G401.6 (cell line): ENCODE data around the gene RPL22.

ENCODE experiments used
- FAIRE-seq: peaks from 2 replicates; lab custom pipeline; 2012; peaks lifted over from hg19 to GRCh38; lab: Jason Lieb, UNC

RPL22 gene

DNA sequence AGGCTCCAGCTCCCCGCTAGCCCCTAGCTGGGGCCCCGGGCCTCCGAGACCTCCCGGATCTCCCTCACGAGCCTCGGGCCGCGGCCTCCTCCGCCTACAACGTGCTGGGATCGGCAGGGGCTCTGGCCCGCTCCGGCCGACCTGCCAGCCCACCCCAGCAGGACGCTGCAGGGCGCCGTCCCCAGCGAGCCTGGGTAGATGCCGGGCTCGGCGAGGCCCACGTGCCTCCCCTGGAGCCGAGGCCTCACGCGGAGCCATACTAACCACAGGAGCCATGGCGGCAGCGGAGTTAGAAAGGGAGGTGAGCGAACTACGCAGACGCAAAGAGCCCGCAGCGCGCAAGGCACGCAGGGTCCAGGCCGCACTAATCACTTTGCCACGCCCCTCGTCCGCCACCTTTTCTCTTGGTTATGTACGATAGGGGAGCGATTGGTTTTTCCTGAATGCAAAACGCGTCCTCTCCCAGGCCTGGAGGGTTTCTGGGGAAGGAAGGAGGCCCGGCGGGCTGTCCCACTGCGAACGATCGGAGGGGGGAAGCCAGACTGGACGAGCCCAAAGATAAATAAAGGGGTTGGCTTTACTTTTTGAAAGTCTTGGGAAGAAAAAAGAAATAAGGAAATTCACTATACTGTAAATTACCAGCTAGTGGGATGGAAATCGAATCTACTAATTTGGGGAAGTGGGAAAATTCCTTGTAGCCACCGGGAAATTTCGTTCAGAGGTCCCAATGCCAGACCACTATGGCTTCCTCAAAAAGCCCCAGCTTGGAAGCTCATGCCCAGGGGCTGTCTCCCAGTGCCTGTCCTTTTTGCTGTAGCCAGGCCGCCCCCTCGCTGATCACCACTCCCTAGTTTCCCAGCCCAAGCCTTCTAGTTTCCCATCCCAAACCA, at the start of gene RPL22:
Gene RPL22, minus strand, starts transcription at position 298 of the 890 bp plus-strand sequence. Its CDS starts 22 bp downstream, at position 276.
- FAIRE-seq = peak; percentile 97

DNA sequence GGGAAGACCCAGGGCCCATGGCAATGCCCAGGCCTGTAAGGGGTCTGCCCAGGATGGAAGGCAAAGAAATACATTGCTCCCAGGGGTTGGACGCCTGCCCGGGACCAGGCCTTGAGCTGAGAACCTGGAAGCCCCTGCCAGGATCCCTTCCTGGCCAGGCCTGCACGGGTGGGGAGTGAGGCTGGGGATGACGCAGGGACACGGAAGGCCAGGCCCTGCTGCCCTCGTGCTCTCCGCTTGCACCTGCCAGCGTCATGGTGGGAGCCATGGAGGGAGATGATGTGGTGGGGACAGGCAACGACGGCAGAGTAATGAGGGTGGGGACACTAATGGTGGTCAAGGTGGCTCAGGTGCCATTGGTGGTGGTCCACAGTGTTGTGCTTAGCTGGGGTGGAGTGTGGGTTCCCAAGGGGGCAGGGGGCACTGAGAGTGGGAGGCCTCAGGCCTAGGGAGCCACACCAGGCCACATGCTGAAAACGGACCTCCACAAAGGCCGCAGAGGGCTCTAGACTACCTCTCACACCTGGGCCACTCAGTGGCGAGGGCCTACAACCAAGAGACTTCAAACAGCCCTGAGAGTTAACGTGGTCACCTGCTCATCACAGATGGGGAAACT, 48.9 kb upstream of the RPL22 start:
- FAIRE-seq = no peak

DNA sequence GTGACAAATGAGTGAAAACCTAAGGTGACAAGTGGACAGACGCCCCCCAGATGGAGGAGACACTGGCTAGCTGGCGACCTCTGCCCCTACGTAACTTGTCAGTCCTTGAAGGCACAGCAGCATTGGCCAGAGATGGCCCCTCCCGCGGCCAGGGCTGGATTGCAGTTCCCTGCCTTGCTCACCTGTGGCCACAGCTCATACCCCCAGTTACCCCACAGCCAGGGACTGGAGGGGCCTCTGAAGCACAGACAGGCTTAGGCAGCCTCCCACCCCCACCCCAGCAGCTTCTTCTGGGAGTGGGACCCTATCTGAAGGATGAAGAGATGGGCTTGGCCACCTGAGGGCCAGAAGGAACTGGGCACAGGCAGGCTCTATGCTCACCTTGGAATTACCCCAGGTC, 48.3 kb upstream of the RPL22 start:
- no peak for FAIRE-seq

DNA sequence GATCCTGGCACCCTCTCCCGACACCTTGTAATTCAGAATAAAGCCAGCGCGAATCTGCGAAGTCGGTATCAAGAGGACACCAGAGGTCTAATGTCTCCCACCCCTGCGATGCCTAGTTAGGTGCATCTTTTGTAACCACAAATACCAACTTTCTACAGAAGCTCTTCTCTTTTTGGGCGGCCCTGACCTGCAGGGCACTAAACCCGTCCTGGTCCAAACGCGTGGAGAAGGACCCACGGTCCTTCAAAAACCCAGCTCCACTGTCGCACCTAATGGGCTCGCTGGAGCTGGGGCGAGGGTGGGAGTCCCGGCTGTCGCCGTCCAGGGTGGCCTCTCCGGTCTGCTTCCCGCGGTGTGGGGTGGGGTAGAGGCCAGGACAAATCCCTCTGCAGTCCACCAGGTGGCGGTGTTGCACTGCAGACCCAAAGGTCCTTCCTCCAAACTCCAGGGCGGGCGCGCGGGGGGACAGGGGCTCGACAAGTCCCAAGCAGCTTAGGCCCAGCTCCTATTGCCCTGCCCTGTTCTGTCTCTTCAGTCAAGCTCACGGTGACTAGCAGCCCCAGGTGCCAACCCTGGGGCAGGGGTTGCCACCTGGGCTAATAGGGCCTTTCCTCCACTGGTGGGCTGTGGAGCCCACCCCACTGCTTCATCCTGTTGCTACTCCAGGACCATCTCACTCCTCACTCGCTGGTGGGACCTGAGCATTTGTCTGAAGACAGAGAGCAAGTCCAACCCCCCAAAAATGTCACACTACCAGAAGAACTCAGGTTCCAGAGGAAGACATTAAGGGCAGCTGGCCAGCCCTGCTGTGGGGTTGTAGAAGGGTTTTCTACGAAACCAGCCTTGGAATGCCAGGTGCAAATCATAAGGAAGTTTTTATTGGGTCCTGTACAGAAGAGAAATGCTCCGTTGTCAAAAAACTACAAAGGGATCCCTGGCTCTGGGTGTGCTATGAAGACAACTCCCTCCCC, 47.4 kb upstream of the RPL22 start:
- FAIRE-seq = no peak

DNA sequence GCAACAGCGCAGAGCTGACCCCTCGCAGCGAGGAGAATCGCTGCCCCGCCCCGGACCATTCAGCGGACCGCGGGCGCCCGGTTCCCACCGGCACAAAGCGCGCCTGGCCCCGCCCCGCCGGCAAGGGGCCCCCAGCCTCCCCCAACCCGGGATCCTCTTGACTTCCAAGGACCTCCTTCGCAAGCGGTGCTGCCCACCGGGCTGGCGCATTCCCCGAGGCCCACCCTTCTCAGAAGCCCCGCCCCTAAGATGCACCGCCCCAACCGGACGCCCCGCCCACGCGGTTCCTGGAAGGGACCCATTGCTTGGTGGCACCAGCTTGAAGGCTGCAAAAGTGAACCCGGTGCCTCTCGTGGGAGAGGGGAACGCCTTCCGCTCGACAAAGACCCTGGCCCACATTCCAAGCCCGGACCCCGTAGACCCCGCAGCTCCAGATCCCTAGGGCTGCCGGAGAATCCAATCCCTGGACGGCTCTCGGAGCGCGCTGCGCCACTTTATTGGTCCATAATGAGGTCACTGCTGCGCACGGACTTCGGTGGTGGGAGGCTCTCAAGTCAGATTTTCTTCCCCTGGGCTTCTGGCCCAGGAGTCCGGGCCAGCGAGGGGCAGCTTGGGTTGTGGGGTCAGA, 46.6 kb upstream of the RPL22 start:
- no peak for FAIRE-seq

DNA sequence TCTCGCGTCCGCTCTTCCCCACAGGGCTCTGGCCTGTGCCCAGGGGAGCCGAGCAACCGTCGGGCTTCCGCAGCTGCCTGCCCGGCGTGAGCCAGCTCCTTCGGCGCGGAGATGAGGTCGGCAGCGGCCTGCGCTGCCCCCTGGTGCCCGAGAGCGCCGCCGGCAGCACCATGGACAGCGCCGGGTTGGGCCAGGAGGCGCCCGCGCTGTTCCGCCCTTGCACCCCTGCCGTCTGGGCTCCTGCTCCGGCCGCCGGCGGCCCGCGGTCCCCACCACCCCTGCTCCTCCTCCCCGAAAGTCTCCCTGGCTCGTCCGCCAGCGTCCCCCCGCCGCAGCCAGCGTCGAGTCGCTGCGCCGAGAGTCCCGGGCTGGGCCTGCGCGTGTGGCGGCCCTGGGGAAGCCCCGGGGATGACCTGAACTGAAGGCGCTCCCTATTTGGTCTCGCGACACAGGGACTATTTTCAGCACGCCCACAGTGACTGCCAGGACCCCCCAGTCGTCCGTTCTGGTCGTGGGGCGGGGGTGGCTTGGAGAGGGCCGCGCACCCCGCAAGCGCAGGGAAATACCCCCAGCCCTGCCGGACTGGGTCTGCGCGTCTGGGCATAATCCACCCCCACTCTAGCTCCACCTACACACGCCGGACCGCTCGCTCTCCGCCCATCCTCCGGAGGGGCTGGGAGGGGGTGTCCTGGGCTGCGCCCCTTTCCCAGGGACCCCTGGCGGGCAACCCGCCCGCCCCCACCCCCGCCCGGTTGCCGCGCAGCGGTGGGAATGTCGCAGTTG, 45.9 kb upstream of the RPL22 start:
- FAIRE-seq = no peak

DNA sequence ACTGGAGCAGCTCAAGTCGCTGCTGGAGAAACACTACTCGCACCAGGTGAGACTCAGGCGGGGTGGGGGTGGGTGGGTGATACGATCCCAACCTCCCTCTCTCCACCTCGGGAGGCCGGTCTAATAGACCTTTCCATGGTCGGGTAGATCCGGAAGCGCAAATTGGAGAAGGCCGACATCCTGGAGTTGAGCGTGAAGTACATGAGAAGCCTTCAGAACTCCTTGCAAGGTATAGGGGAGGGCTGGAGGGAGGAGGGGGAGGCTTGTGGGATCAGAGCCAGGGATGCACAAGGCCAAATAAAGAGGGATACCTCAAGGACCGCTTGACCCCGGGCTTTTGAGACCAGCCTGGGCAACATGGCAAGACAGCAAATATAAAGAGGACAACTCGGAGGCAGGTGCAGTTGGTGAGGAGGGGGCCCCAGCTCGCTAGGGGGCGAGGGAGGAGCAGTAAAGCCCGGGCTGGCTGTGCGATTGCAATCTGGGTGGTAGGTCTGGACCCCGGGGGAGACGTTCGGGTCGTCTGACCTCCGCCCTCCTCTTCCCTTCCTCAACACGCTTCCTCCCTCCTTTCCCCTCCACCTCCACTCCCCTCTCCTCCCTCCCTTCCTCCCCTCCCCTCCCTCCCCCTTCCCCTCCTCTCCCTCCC, 45.1 kb upstream of the RPL22 start:
- no peak for FAIRE-seq

DNA sequence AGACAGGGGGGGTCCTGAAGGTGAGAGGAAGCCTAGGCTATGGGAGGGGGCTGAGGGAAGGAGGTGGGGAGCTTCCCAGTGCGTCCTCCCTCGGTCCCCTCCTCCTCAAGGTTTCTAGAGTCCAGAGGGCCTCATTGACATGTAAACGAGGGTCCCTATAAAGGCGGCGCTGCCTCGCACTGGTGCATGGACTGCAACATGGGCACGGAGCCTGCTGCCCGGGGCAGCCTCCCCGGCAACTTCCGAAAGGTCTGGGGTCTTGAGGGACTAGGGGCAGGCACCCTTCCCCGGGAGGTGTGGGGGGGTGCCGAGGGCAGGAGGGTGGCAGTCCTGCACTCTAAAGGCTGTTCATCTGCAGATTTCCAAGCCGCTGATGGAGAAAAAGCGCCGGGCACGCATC, 44.6 kb upstream of the RPL22 start, which contains the start of gene HES3:
Gene HES3, plus strand, starts transcription at position 187 of the 400 bp plus-strand sequence. Its CDS starts 187 bp downstream, at position 374.
- FAIRE-seq = no peak

DNA sequence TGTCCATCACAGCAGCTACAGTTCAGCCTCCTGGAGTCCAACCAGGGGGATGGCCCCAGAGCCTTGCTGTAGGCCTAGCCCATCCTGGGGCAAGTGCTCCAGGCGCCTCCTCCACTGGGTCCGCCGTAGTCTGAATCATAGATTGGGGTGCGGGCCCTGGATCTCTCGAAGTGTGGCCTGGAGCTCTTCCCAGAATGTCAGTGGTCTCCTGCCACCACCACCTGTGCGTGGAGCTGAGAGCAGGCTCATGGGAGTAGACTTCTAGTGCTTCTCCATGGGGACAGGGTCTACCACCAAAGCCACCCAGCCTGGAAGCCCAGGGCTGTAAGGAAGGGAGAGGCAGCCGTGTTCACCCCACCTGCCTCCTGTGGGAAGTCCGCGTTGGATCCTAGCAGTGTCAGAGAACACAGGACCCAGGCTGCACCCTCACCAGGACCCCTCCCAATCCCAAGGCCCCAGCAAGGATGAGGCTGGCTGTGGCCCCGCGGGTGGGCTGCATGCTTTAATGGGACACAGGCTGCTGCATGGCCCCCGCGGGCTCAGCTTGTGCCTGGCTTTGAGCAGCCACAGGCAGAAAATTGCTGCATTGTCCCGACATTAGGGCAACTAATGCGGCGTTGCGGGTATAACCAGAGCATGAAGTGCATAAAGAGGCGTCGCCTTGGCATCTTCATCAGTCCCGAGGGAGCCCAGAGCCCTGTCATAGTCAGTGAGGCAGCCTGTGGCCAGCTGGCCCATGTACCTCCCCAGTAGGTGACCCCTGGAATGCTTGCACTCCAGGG, 43.8 kb upstream of the RPL22 start:
- no peak for FAIRE-seq

DNA sequence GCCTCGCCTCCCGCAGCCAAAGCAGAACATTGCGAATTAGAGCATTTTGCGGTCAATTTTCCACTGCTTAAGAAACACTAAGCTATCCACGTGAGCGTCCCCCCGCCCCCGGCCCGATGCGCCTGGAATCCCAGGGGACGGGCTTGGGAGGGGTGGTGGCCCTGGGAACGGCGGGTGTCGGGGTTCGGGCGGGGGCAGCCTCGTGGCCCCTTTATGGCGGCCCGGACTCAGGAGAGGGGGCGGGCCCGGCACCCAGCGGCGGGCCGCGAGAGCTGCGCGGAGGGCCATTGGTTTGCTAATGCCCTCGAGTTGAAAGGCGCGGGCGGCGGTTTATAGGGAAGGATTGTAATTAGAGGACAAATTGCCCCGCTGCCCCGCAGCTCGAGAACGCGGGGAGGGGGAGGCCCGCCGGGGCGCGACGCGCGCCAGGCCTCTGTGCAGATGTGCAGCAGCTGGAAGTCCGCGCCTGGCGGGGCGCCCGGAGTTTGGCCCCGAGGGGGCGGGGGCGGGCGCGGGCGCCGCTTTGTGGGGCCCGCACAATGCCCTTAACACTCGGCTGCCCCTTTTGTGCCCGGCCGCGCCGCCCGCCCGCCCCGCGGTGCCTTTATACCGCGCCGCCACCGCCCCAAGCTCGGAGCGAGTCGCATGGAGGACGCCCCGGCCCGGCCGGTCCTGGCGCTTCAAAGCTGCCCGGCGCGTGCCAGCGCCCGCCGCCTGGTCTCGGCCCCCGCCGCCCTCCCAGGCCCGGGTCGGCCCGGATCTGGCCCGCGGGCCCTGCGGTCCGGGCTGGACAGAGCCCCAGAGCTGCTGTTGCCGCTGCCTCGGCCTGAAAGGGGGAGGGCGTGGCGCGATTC, 42.7 kb upstream of the RPL22 start:
- FAIRE-seq = no peak

DNA sequence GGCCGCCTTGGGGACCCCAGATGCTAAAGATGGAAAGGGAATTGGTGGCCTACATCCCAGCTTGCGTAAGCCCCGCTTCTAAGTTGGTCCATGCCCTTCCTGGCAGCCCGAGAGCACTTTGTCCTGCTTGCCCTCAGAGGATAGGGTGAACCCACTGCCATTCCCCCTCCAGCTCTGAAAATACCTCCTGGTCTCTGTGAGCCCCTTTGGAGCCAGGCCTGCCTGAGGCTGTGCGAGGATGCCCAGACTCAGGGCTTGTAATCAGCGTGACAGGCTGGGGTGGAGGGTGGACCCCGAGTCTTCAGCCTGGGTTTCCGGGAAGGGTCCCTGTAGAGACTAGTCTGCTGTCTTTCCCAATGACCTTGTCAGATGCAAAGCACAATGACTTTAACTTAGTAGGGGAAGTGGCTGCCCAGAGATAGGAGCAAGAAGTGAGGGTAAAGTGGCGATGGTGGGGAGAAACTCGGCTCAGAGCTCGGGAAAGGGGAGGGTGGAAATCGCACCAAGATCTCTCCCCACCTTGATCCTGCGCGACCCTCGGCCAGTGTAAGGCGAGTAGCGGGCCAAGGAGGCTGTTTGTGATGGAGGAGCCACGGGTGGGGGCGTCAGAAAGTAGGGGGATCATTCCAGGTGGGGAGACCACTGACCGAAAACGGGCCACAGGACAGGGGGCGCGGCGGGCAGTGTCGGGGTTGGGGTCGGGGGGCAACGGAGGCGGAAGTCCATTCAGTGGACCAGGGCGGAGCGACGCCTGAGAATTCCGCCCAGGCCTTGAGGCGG, 41.9 kb upstream of the RPL22 start:
- FAIRE-seq = no peak

DNA sequence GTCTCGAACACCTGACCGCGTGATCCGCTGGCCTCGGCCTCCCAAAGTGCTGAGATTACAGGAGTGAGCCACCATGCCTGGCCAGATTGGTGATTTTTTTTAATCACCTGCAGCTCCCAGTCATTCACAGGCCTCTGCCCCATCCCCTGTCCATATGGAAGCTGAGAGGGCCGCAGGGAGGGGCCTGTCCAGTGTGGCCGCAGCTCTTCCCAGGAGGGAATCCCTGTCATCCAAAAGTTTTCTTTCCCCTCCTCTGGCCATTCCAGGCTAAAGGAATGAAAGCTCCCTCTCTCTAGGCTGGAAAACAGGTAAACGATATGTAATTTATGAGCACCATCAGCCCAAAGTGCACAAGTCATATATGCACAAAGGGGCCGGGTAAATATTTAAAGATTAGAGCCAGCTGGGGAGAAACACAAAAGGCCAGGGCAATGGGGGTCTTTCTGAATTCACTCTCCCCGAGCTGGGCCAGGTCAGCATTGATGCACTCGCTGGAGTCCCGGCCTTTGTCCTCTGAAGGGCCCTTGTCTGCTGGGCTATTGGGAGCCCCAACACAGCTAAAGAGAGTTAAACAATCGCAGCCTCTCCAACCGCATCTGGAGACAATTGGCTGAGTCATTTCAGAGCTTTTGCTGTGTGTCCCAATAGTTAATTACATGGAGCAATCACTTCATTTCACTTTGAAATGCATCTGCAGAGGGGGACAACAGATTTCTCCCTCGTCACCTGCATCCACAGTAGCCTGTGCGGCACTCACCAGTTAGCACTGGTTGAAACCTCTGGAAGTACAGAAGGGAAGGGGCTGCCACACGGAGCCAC, 40.8 kb upstream of the RPL22 start:
- FAIRE-seq = no peak

DNA sequence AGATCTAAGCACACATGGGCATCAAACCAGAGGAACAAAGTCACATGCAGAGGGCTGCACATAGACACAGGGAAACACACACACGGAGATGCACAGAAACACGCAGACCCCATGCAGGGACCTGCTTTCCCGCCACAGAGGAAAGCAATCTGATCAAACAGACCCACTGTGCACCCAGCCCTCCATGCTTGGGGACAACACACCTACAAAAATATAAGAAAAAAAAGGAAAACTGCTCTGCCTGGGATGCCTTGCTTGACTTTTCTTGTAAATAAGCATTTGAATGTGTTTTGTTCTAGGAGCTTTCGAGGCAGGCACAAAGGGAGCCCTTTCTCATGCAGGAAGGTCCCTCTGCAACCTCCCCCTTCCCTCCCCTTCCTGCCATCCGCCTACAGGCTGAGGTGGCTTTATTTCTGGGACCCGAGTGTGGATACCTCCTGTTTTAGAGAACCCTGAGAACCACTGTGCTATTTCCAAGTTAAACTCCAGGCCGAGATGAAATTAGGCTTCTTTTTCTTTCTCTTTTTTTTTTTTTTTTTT, 39.9 kb upstream of the RPL22 start:
- no peak for FAIRE-seq

DNA sequence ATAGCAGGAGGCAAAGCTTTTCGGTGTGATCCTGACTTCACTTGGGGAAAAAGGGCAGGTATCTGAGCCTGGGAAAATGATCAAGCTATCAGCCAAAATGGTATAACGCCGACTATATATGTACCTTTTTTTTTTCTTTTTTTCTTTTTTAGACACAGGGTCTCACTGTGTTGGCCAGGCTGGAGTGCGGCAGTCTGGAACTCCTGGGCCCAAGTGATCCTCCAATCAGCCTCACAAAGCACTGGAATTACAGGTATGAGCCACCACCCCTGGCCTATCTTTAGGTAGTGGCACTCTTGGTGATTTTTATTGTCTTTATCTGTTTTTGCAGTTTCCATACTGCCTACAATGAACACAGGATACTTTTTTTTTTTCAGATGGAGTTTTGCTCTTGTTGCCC, 37.7 kb upstream of the RPL22 start:
- FAIRE-seq = no peak

DNA sequence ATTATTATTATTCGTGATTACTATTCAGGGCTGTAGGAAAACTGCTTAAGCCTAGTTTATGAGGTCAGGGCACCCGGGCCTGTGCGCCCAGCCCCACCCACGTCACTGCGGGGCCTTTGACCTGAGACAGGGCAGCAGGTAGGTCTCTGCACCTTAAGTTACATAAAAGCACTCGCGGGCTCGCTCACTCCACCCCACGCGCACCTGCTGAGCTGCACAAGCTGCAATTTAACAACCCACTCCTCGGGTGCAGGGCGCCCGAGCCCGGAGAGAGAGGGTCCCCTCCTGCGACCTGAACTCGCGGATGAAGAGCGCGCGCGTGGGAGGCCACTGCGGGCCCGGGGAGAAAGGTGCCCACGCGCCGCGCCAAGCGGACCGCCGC, 35.9 kb upstream of the RPL22 start:
- FAIRE-seq = no peak

DNA sequence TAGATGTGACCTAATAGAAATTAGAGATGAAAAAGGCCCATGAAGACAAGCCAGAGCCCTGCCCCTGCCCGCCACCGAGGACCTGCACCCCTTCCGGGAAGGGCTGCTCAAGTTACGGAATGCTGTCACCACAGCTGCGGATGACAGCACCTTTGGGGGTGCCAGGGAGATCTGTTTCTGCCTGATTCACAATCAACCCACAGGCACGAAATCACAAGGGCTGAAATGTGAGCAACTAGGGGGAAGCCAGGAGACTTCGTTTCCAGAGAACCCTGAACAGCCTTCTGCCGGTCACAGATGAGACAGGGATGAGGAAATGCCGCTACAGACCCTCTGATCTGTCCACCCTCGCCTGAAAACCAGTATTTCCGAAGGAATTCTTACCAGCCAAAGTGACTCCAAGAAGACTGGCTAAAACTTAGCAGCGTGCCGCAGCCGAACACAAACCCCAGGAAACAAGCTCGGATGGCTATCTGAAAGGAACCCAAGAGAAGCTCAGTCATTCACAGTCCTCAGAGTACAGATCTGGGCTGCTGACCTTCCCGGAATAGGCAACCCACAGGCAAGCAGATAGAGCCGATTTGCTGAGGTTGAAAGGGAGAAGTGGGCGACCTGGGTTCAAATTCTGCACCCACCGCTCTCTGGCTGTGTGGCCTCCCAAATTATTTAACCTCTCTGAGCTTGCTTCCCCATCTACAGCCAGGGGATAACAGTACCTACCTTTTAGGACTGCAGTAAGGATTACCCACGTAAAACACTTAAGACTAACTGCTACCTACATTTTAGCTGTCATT, 35.3 kb upstream of the RPL22 start:
- FAIRE-seq = no peak
